ENCODE data around the gene SV2B.

Gene SV2B

GRCh38 chr15:91257746-91258414 lies 157.8 kb downstream of the SV2B start:
- Histone ChIP-seq H3K79me2 (ENCODE audit: insufficient read depth, low read length) (no peaks in the 10 kb centered on the region), H3K4me2 (ENCODE audit: low read depth, low read length, poor library complexity, severe bottlenecking) (no peak overlapping the region), H3K9me3 (ENCODE audit: insufficient read depth, low read length) (no peaks in the 10 kb centered on the region), H3K27me3 (ENCODE audit: low read length) (no peaks in the 10 kb centered on the region), H3K4me3 (ENCODE audit: insufficient read depth, low read length, poor library complexity, severe bottlenecking) (no peak overlapping the region), H3K9ac (ENCODE audit: low read length) (no peak overlapping the region), H3K9me2 (replicated peaks; ENCODE audit: insufficient read depth, low read length) (no peaks in the 10 kb centered on the region), H2AFZ (ENCODE audit: low read depth, low read length, severe bottlenecking) (no peak overlapping the region), H3F3A (ENCODE audit: insufficient read depth) (no peaks in the 10 kb centered on the region), H4K20me1 (ENCODE audit: low read depth, low read length) (no peaks in the 10 kb centered on the region), H3K27ac (ENCODE audit: low read depth, low read length) (no peak overlapping the region), H3K36me3 (ENCODE audit: low read length) (no peaks in the 10 kb centered on the region)
- TF ChIP-seq EZH2phosphoT487 (conservative IDR thresholded peaks at IDR 0.05; ENCODE audit: low read length) (no peak), CTCF (IDR thresholded peaks at IDR 0.05; ENCODE audit: insufficient read depth, low read length, poor library complexity, severe bottlenecking) (no peak)

GRCh38 chr15:91258415-91258759 lies 158.3 kb downstream of the SV2B start:
- no peaks in the 10 kb centered on the region for H3K9me2 ChIP-seq (replicated peaks; ENCODE audit: insufficient read depth, low read length)
- no peaks in the 10 kb centered on the region for H4K20me1 ChIP-seq (ENCODE audit: low read depth, low read length)
- no peaks in the 10 kb centered on the region for H3K36me3 ChIP-seq (ENCODE audit: low read length)
- no peak overlapping the region for H3K9ac ChIP-seq (ENCODE audit: low read length)
- no peaks in the 10 kb centered on the region for H3F3A ChIP-seq (ENCODE audit: insufficient read depth)
- H2AFZ ChIP-seq (ENCODE audit: low read depth, low read length, severe bottlenecking) = no peak overlapping the region
- H3K79me2 ChIP-seq (ENCODE audit: insufficient read depth, low read length) = no peaks in the 10 kb centered on the region
- H3K27me3 ChIP-seq (ENCODE audit: low read length) = no peaks in the 10 kb centered on the region
- TF ChIP-seq CTCF (IDR thresholded peaks at IDR 0.05; ENCODE audit: insufficient read depth, low read length, poor library complexity, severe bottlenecking) (no peak), EZH2phosphoT487 (conservative IDR thresholded peaks at IDR 0.05; ENCODE audit: low read length) (no peak)
- no peaks in the 10 kb centered on the region for H3K9me3 ChIP-seq (ENCODE audit: insufficient read depth, low read length)
- no peak overlapping the region for H3K4me2 ChIP-seq (ENCODE audit: low read depth, low read length, poor library complexity, severe bottlenecking)
- H3K27ac ChIP-seq (ENCODE audit: low read depth, low read length) = no peak overlapping the region
- no peak overlapping the region for H3K4me3 ChIP-seq (ENCODE audit: insufficient read depth, low read length, poor library complexity, severe bottlenecking)

GRCh38 chr15:91259077-91259476 lies 159.0 kb downstream of the SV2B start:
- Histone ChIP-seq H3K9ac (ENCODE audit: low read length) (no peak overlapping the region), H2AFZ (ENCODE audit: low read depth, low read length, severe bottlenecking) (no peak overlapping the region), H3K4me2 (ENCODE audit: low read depth, low read length, poor library complexity, severe bottlenecking) (no peak overlapping the region), H3K79me2 (ENCODE audit: insufficient read depth, low read length) (no peaks in the 10 kb centered on the region), H4K20me1 (ENCODE audit: low read depth, low read length) (no peaks in the 10 kb centered on the region), H3K36me3 (ENCODE audit: low read length) (no peaks in the 10 kb centered on the region), H3K27me3 (ENCODE audit: low read length) (no peaks in the 10 kb centered on the region), H3K9me3 (ENCODE audit: insufficient read depth, low read length) (no peaks in the 10 kb centered on the region), H3F3A (ENCODE audit: insufficient read depth) (no peaks in the 10 kb centered on the region), H3K9me2 (replicated peaks; ENCODE audit: insufficient read depth, low read length) (no peaks in the 10 kb centered on the region), H3K4me3 (ENCODE audit: insufficient read depth, low read length, poor library complexity, severe bottlenecking) (no peak overlapping the region), H3K27ac (ENCODE audit: low read depth, low read length) (no peak overlapping the region)
- TF ChIP-seq CTCF (IDR thresholded peaks at IDR 0.05; ENCODE audit: insufficient read depth, low read length, poor library complexity, severe bottlenecking) (no peak), EZH2phosphoT487 (conservative IDR thresholded peaks at IDR 0.05; ENCODE audit: low read length) (no peak)

Measured in SU-DHL-6 (cell line).